Skin of body (tissue), 2 donors: ENCODE measurements around the gene MMRN1. TPM values are rescaled to one million over a fixed set of nuclear protein-coding genes. Genes with fewer than 3 reads are reported as not detected.

Experiments used
- DNase-seq: peaks from one replicate; lab custom pipeline; 2025; lab: John Stamatoyannopoulos, UW
- total RNA-seq: library from RNA; depleted of rRNA; stranded (reverse); fragments of >200 nt; gene quantifications from one replicate; pipeline ENCODE4 v1.2.3, GENCODE V29; 2014

MMRN1 gene
- total RNA-seq, 1 donor from 2014 or later: 16.5 TPM

- no peak for DNase-seq
Measured at GRCh38 chr4:89997171-89997704, 102.6 kb downstream of the MMRN1 start.

- DNase-seq: no peak
Measured at GRCh38 chr4:89998469-89999011, 103.9 kb downstream of the MMRN1 start.

- no peak for DNase-seq
Measured at GRCh38 chr4:90001023-90001422, 106.4 kb downstream of the MMRN1 start.

GRCh38 chr4:90002441-90003062 lies 107.9 kb downstream of the MMRN1 start:
- no peak for DNase-seq

Other genes with a start within 250 kb of the MMRN1 start
- 109 TPM for gene SNCA, start 57.7 kb upstream of the MMRN1 start, total RNA-seq
- 12.3 TPM for gene CCSER1, start 232.5 kb downstream of the MMRN1 start, total RNA-seq